IMR-90 (cell line): Measurements from ENCODE around the gene METTL8. TPM values are rescaled to one million over a fixed set of nuclear protein-coding genes. Genes with fewer than 3 reads are reported as not detected.

Experiments used
- ATAC-seq: fragments of 200-7000 bp; cut with Tn5 transposase; 2 replicates; pipeline ENCODE4 v1.9.1; 2020; ENCODE audit warnings: low read depth, mild to moderate bottlenecking, moderate library complexity
- BruUV-seq: library from RNA; stranded (reverse); fragments of 400-500 nt; replicated peaks from 2 replicates; lab custom pipeline; 2021; lab: Mats Ljungman, UMichigan
- CTCF ChIA-PET: fragments of 300-600 bp; formaldehyde crosslinking; extraction: SDS; loops from one replicate; lab custom pipeline; 2021; ENCODE audit warnings: antibody characterized with exemption; lab: Yijun Ruan, JAX
- POLR2A ChIA-PET: fragments of 300-600 bp; sonication (Branson Sonifier 250); formaldehyde crosslinking; loops from one replicate; lab custom pipeline; 2022; ENCODE audit warnings: antibody characterized with exemption; ENCODE audit not compliant: unreplicated experiment; lab: Charles Lee
- DNase-seq: peaks from one replicate; pipeline ENCODE4 v3.0.0; 2013
- H2AFZ ChIP-seq: replicated peaks from 2 replicates; pipeline ENCODE3; 2013; ENCODE audit warnings: low read length, mild to moderate bottlenecking; ENCODE audit not compliant: poor library complexity
- H2AK5ac ChIP-seq: 2 replicates; pipeline ENCODE4 v1.6.1; 2013; ENCODE audit warnings: low read depth, low read length, inconsistent platforms
- H2AK9ac ChIP-seq: replicated peaks from 2 replicates; pipeline ENCODE3; 2013; ENCODE audit warnings: mild to moderate bottlenecking, low read depth, low read length, moderate library complexity; ENCODE audit not compliant: poor library complexity
- H2BK120ac ChIP-seq: 2 replicates; pipeline ENCODE4 v1.6.1; 2013; ENCODE audit warnings: low read depth, low read length, inconsistent platforms
- H2BK15ac ChIP-seq: 3 replicates; pipeline ENCODE4 v1.6.1; 2013; ENCODE audit warnings: low read depth, low read length, inconsistent platforms
- H2BK20ac ChIP-seq: 2 replicates; pipeline ENCODE4 v1.6.1; 2013; ENCODE audit warnings: low read depth, mild to moderate bottlenecking, inconsistent platforms, low read length, moderate library complexity
- H2BK5ac ChIP-seq: 2 replicates; pipeline ENCODE4 v1.6.1; 2013; ENCODE audit warnings: mild to moderate bottlenecking, low read depth, low read length, inconsistent platforms; ENCODE audit not compliant: poor library complexity, severe bottlenecking
- H3K14ac ChIP-seq: replicated peaks from 2 replicates; pipeline ENCODE4 v1.6.1; 2013; ENCODE audit warnings: low read depth, low read length, inconsistent platforms
- H3K18ac ChIP-seq: 2 replicates; pipeline ENCODE4 v1.6.1; 2013; ENCODE audit warnings: low read depth, low read length, control low read depth
- H3K23ac ChIP-seq: 2 replicates; pipeline ENCODE4 v1.6.1; 2013; ENCODE audit warnings: low read depth, low read length, inconsistent platforms
- H3K27ac ChIP-seq: 2 replicates; pipeline ENCODE4 v1.5.1; 2013; ENCODE audit warnings: mild to moderate bottlenecking, control low read depth, low read length; ENCODE audit not compliant: insufficient read depth
- H3K27me3 ChIP-seq: 2 replicates; pipeline ENCODE4 v1.6.1; 2013; ENCODE audit warnings: low read length; ENCODE audit not compliant: control insufficient read depth, insufficient read depth
- H3K36me3 ChIP-seq: 2 replicates; pipeline ENCODE4 v1.6.1; 2013; ENCODE audit warnings: low read length, mixed read lengths; ENCODE audit not compliant: control insufficient read depth, insufficient read depth
- H3K4ac ChIP-seq: 2 replicates; pipeline ENCODE4 v1.6.1; 2013; ENCODE audit warnings: low read depth, low read length, inconsistent platforms
- H3K4me1 ChIP-seq: 2 replicates; pipeline ENCODE4 v1.6.1; 2013; ENCODE audit warnings: low read length, mixed read lengths; ENCODE audit not compliant: control insufficient read depth, insufficient read depth
- H3K4me2 ChIP-seq: 2 replicates; pipeline ENCODE4 v1.6.1; 2013; ENCODE audit warnings: low read depth, mild to moderate bottlenecking, control low read depth, low read length, moderate library complexity
- H3K4me3 ChIP-seq: 2 replicates; pipeline ENCODE4 v1.5.1; 2013; ENCODE audit warnings: low read depth, mild to moderate bottlenecking, control low read depth, low read length, moderate library complexity; ENCODE audit not compliant: insufficient read depth
- H3K56ac ChIP-seq: 2 replicates; pipeline ENCODE4 v1.6.1; 2013; ENCODE audit warnings: low read length, inconsistent platforms; ENCODE audit not compliant: insufficient read depth; ENCODE audit errors: extremely low read depth
- H3K79me1 ChIP-seq, 2 experiments: 2 replicates each; pipeline ENCODE4 v1.6.1; 2013; ENCODE audit warnings: low read length in 2 of 2, inconsistent platforms in 1 of 2, low read depth in 1 of 2
- H3K9ac ChIP-seq: 2 replicates; pipeline ENCODE4 v1.6.1; 2013; ENCODE audit warnings: low read depth, low read length, control low read depth
- H3K9me1 ChIP-seq: 2 replicates; pipeline ENCODE4 v1.6.1; 2013; ENCODE audit warnings: low read length, inconsistent platforms; ENCODE audit not compliant: insufficient read depth
- H3K9me3 ChIP-seq: 2 replicates; pipeline ENCODE4 v1.6.1; 2013; ENCODE audit warnings: low read length; ENCODE audit not compliant: control insufficient read depth, insufficient read depth
- H4K20me1 ChIP-seq: 2 replicates; pipeline ENCODE4 v1.6.1; 2013; ENCODE audit warnings: low read length, inconsistent platforms; ENCODE audit not compliant: insufficient read depth
- H4K5ac ChIP-seq: 2 replicates; pipeline ENCODE4 v1.6.1; 2013; ENCODE audit warnings: mild to moderate bottlenecking, low read depth, low read length, control low read depth
- H4K8ac ChIP-seq, 2 experiments: 2 replicates each; pipeline ENCODE4 v1.6.1; 2013; ENCODE audit warnings: low read depth in 2 of 2, low read length in 2 of 2, control low read depth in 1 of 2, inconsistent platforms in 1 of 2
- H4K91ac ChIP-seq: 2 replicates; pipeline ENCODE4 v1.6.1; 2013; ENCODE audit warnings: low read depth, low read length, inconsistent platforms; ENCODE audit not compliant: insufficient read depth
- CEBPB ChIP-seq: IDR thresholded peaks from 2 replicates; pipeline ENCODE4 v1.6.1; 2012; ENCODE audit warnings: low read depth, low read length, improper control_type of control experiment
- CHD1 ChIP-seq: IDR thresholded peaks from 2 replicates; pipeline ENCODE4 v1.6.1; 2012; ENCODE audit warnings: low read depth, low read length, improper control_type of control experiment
- FOS ChIP-seq: fragments of 150-350 bp; IDR thresholded peaks from 2 replicates; pipeline ENCODE4 v1.6.1; 2016; ENCODE audit warnings: low read depth, low read length
- MAFK ChIP-seq: IDR thresholded peaks from 2 replicates; pipeline ENCODE4 v1.6.1; 2012; ENCODE audit warnings: low read depth, low read length, improper control_type of control experiment
- MAZ ChIP-seq: IDR thresholded peaks from 2 replicates; pipeline ENCODE4 v1.6.1; 2012; ENCODE audit warnings: low read depth, mild to moderate bottlenecking, low read length, improper control_type of control experiment, moderate library complexity, borderline replicate concordance
- MXI1 ChIP-seq: IDR thresholded peaks from 2 replicates; pipeline ENCODE4 v1.6.1; 2012; ENCODE audit warnings: low read depth, mild to moderate bottlenecking, low read length, moderate library complexity, borderline replicate concordance
- POLR2A ChIP-seq: IDR thresholded peaks from 2 replicates; pipeline ENCODE4 v1.6.1; 2012; ENCODE audit warnings: mild to moderate bottlenecking, low read depth, low read length
- RFX5 ChIP-seq: IDR thresholded peaks from 2 replicates; pipeline ENCODE4 v1.8.0; 2012; ENCODE audit warnings: low read depth, mild to moderate bottlenecking, low read length, moderate library complexity
- SMC3 ChIP-seq: fragments of 150-350 bp; IDR thresholded peaks from 2 replicates; pipeline ENCODE4 v1.6.1; 2016; ENCODE audit warnings: low read depth, mild to moderate bottlenecking, antibody characterized with exemption, low read length, moderate library complexity
- USF2 ChIP-seq: fragments of 150-350 bp; IDR thresholded peaks from 2 replicates; pipeline ENCODE4 v1.6.1; 2017; ENCODE audit warnings: mild to moderate bottlenecking, antibody characterized with exemption, low read length, low read depth
- WGBS, 2 experiments: methylation state at CpG; one replicate each; pipeline versions ENCODE4 v1.1.5 to v1.1.7; 2013; ENCODE audit warnings: missing lambda C conversion rate in 2 of 2; ENCODE audit not compliant: insufficient read length in 1 of 2; ENCODE audit errors: extremely low coverage in 2 of 2; 5-methylcytosine and 5-hydroxymethylcytosine counted together
- dilution Hi-C: fragments of 300-500 bp; cut with HindIII; formaldehyde crosslinking; loops from one replicate; pipeline ENCODE4 v1.14.3; 2018; ENCODE audit warnings: low sequenced_read_pairs; ENCODE audit not compliant: unreplicated experiment
- in situ Hi-C: fragments of 300-500 bp; cut with MboI; formaldehyde crosslinking; loops from 3 replicates; pipeline ENCODE4 v1.14.3; 2019; ENCODE audit warnings: low sequenced_read_pairs, inconsistent platforms, mixed read lengths
- intact Hi-C: fragments of 100-400 bp; cut with micrococcal nuclease; formaldehyde crosslinking; loops from 2 replicates; pipeline ENCODE4 v1.10.0; 2022
- polyA plus RNA-seq, 3 experiments: library from polyadenylated mRNA; depleted of rRNA; stranded (reverse); fragments of >200 nt; gene quantifications; 2 replicates each; pipeline ENCODE4 v1.2.3, GENCODE V29; 2012; ENCODE audit warnings: low replicate concordance in 1 of 3
- total RNA-seq: library from RNA; depleted of rRNA; stranded (reverse); fragments of >200 nt; gene quantifications from 2 replicates; pipeline ENCODE4 v1.2.3, GENCODE V29; 2012

METTL8 gene
- total and polyA plus RNA-seq, 2 of the 4 experiments (the other 2 are of a cell fraction): 6.9 to 10.6 TPM

- Histone ChIP-seq H3K14ac (0 out of 2 replicates have a peak overlapping the region, but pooled peaks have one; percentile 5), H4K91ac (no peak overlapping the region; the same call in 1 of the 2 replicates), H3K27ac (peak overlapping the region; percentile 77; the same call in 1 of the 2 replicates), H4K5ac (peak overlapping the region; percentile 77; the same call in 1 of the 2 replicates), H2BK15ac (no peak overlapping the region), H3K4me3 (no peak overlapping the region), H3K36me3 (no peaks in the 10 kb centered on the region), H3K9me1 (no peaks in the 10 kb centered on the region; the same call in 1 of the 2 replicates), H4K8ac (peak overlapping the region in 1 of 2 experiments; percentile 2; a peak in 1 of 4 replicates), H4K20me1 (no peaks in the 10 kb centered on the region), H2BK20ac (no peak overlapping the region; the same call in 1 of the 2 replicates), H3K18ac (peak overlapping the region; percentile 74), H2AK5ac (no peak overlapping the region), H3K4me1 (peaks cover 8% of the 10 kb centered on the region), H3K4me2 (peak overlapping the region; percentile 36), H2AFZ (no peak overlapping the region), H3K79me1 (no peaks in the 10 kb centered on the region), H3K27me3 (no peaks in the 10 kb centered on the region), H2BK120ac (peak overlapping the region; percentile 7; the same call in 1 of the 2 replicates), H2BK5ac (peak overlapping the region; percentile 35), H3K9ac (no peak overlapping the region), H3K4ac (peak overlapping the region; percentile 0; the same call in 1 of the 2 replicates), H3K56ac (no peak overlapping the region), H2AK9ac (no peak overlapping the region), H3K9me3 (no peaks in the 10 kb centered on the region), H3K23ac (no peak overlapping the region)
- ChIA-PET POLR2A (no interaction called here), CTCF (no interaction called here)
- intact Hi-C loops (no loop called here), in situ Hi-C loops (no loop called here), dilution Hi-C loops (no loop called here)
- no CpG with 5 or more reads among the region's 6 CpGs for WGBS, 2 experiments
- no TSS peak for BruUV-seq
- DNase-seq (peak; percentile 28), ATAC-seq (peak; percentile 80)
- TF ChIP-seq MXI1 (no peak), SMC3 (no peak), RFX5 (no peak), CHD1 (no peak), MAZ (no peak), USF2 (no peak), POLR2A (no peak), CEBPB (no peak), MAFK (no peak), FOS (no peak)
Observed at GRCh38 chr2:171318463-171318934, 115.3 kb downstream of the METTL8 start.
